ENCODE results near the gene DCAF5.

- TF ChIP-seq CTCF (IDR thresholded peaks at IDR 0.05) (no peak), POLR2AphosphoS5 (IDR thresholded peaks at IDR 0.05) (no peak)
Observed at GRCh38 chr14:69001375-69001774, 151.5 kb downstream of the DCAF5 start.

Measured in esophagus muscularis mucosa (tissue), 3 donors.